BLaER1 (cell line): ENCODE measurements around the gene NAP1L5.

Experiments
- H3K27ac ChIP-seq: shearing (Covaris generic); formaldehyde crosslinking; 2 replicates; pipeline ENCODE4 v1.8.1; 2022
- H3K27me3 ChIP-seq: shearing (Covaris generic); formaldehyde crosslinking; 2 replicates; pipeline ENCODE4 v1.8.1; 2022
- H3K36me3 ChIP-seq: shearing (Covaris generic); formaldehyde crosslinking; 2 replicates; pipeline ENCODE4 v1.8.1; 2022
- H3K4me1 ChIP-seq: shearing (Covaris generic); formaldehyde crosslinking; 2 replicates; pipeline ENCODE4 v1.8.1; 2022
- H3K4me2 ChIP-seq: shearing (Covaris generic); formaldehyde crosslinking; 2 replicates; pipeline ENCODE4 v1.8.1; 2022
- H3K4me3 ChIP-seq: shearing (Covaris generic); formaldehyde crosslinking; 2 replicates; pipeline ENCODE4 v1.8.1; 2022
- H3K9ac ChIP-seq: shearing (Covaris generic); formaldehyde crosslinking; 2 replicates; pipeline ENCODE4 v1.8.1; 2022
- H3K9me3 ChIP-seq: shearing (Covaris generic); formaldehyde crosslinking; 2 replicates; pipeline ENCODE4 v1.8.1; 2022
- H4K20me1 ChIP-seq: shearing (Covaris generic); formaldehyde crosslinking; 2 replicates; pipeline ENCODE4 v1.8.1; 2022
- Cebpa-rat ChIP-seq: shearing (Covaris generic); IDR thresholded peaks from 2 replicates; pipeline ENCODE4 v1.8.1; 2022

NAP1L5 gene

DNA sequence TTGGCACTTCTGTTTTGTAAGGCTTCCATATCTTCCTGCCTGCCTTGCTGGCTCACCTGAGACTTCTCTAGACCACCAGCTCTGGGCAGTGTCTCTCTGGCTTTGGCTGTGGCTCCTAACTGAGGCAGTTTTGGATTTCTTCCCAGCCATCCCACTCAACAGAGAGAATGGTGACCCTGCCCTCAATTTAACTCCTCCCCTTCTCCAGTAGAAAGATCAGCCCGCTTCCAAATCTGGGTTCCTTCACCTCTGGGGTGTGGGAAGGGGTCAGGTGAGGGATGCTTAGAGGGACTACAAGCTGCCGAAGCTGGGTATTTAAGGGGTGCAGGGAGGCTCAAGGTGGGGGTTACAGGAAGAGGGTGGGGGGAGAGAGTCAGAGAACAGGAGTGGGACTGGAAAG is 23.7 kb downstream of the NAP1L5 start:
- H3K27me3 ChIP-seq, result no peaks in the 10 kb centered on the region
- no peak overlapping the region for H3K27ac ChIP-seq
- H3K4me2 ChIP-seq, result no peak overlapping the region
- TF ChIP-seq Cebpa-rat, result no peak
- H3K36me3 ChIP-seq, result peaks cover 21% of the 10 kb centered on the region
- no peaks in the 10 kb centered on the region for H4K20me1 ChIP-seq
- H3K4me1 ChIP-seq, result no peaks in the 10 kb centered on the region
- no peak overlapping the region for H3K4me3 ChIP-seq
- H3K9ac ChIP-seq, result no peak overlapping the region
- no peaks in the 10 kb centered on the region for H3K9me3 ChIP-seq

DNA sequence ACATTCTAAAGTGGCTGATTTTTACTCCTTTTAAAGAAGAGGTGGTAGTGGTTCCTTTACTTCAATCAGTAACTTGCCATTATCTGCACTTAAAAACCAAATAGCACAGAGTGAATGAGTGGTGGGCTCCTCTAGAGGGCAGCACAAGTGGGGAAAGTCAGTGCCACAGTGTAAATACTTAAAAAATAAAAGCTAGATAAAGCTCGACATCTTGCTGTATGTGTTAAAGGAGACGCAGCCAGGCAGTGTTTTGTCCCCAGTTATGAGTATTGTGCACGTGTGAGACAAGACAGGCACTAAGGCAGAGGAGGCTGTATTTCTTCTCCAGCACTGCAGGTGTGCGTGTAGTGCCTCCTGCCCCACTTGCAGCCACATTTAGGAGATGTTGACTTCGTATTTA is 24.6 kb downstream of the NAP1L5 start:
- H4K20me1 ChIP-seq, result no peaks in the 10 kb centered on the region
- H3K4me1 ChIP-seq, result no peaks in the 10 kb centered on the region
- H3K27ac ChIP-seq, result no peak overlapping the region
- H3K9ac ChIP-seq, result no peak overlapping the region
- TF ChIP-seq Cebpa-rat, result no peak
- no peaks in the 10 kb centered on the region for H3K9me3 ChIP-seq
- no peak overlapping the region for H3K4me2 ChIP-seq
- H3K36me3 ChIP-seq, result peaks cover 16% of the 10 kb centered on the region
- H3K27me3 ChIP-seq, result no peaks in the 10 kb centered on the region
- H3K4me3 ChIP-seq, result no peak overlapping the region

DNA sequence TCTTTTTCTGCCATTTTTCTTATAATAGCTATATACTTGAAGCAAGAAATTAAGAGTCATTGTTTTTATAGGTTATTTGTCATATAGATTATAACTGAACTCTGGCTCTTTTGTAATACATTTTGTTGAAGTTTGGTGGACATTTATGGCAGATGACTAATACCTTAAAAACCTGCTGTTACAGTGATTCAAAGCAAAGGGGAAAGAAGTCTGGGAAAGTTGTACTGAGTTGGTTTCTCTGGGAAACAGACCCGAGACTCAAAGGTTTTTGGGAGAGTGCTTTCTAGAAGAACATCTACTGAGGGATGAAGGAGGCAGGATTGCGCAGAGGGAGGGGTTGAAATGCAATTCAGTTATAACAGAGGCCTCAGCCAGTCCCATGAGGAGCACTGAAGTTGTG is 35.9 kb downstream of the NAP1L5 start:
- Histone ChIP-seq H3K4me2 (no peak overlapping the region), H4K20me1 (no peaks in the 10 kb centered on the region), H3K27me3 (no peaks in the 10 kb centered on the region), H3K4me1 (no peaks in the 10 kb centered on the region; the same call in 1 of the 2 replicates), H3K36me3 (peaks cover 30% of the 10 kb centered on the region), H3K9ac (no peak overlapping the region), H3K4me3 (no peak overlapping the region), H3K9me3 (no peaks in the 10 kb centered on the region), H3K27ac (no peak overlapping the region)
- no peak for TF ChIP-seq Cebpa-rat

DNA sequence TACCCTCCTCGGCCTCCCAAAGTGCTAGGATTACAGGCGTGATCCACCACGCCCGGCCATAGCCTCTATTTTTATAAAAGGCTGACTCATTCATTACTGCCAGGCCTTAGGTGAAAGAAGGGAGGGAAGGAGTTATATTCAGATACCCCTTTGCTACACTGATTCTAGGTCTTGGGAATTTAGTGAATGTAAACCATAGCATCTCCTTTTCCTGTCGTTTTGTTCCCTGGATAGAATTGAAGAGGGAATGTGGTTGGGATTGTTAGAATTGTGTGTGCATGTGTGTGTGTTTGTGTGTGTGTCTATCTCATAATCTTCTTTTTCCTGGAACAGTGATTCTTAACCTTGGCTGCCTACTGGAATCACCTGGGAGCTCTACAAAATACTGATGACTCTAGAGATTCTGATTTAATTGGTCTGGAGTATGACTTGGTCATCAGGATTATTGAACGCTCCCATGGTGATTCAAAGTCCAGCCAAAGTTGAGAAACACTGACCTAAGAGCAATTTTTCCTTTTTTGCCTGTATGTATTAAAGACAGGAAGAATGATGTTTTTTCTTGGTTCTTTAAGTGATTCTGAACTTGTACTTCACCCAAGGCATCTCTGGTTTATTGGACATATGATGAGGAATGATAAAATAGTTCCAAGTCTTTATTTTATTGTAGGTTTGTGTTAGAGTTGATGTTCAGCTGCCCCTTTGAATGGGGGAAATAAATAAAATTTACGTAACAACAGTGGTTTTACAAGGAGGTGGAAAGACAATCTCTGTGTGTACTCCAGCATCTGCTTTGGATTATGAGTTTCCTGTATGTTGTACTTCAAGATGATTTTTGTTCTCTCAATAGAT is 37.0 kb downstream of the NAP1L5 start:
- no peak for TF ChIP-seq Cebpa-rat
- Histone ChIP-seq H3K27me3 (no peaks in the 10 kb centered on the region), H3K36me3 (peaks cover 36% of the 10 kb centered on the region), H3K27ac (no peak overlapping the region), H3K4me1 (no peaks in the 10 kb centered on the region; the same call in 1 of the 2 replicates), H3K9me3 (no peaks in the 10 kb centered on the region), H3K4me3 (no peak overlapping the region), H3K4me2 (no peak overlapping the region), H3K9ac (no peak overlapping the region), H4K20me1 (no peaks in the 10 kb centered on the region)

DNA sequence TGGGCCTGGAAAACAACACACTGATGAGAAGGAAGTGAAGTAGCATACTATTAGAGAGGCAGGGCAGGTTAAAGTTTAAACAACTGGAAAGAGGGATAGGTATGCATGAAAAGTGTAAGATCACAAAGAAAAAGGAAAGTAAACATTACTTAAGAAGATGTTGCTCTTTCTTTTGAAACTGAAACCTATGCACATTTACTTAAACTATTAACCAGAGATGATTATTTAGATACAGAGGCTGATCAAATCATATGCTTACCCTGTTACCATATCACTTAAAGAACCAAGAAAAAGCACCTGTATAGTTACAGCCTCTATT is 37.8 kb downstream of the NAP1L5 start:
- H3K4me2 ChIP-seq, result no peak overlapping the region
- no peaks in the 10 kb centered on the region for H4K20me1 ChIP-seq
- no peak overlapping the region for H3K27ac ChIP-seq
- no peaks in the 10 kb centered on the region; the same call in 1 of the 2 replicates for H3K4me1 ChIP-seq
- H3K36me3 ChIP-seq, result peaks cover 38% of the 10 kb centered on the region
- no peaks in the 10 kb centered on the region for H3K9me3 ChIP-seq
- H3K9ac ChIP-seq, result no peak overlapping the region
- TF ChIP-seq Cebpa-rat, result no peak
- no peaks in the 10 kb centered on the region for H3K27me3 ChIP-seq
- H3K4me3 ChIP-seq, result no peak overlapping the region

DNA sequence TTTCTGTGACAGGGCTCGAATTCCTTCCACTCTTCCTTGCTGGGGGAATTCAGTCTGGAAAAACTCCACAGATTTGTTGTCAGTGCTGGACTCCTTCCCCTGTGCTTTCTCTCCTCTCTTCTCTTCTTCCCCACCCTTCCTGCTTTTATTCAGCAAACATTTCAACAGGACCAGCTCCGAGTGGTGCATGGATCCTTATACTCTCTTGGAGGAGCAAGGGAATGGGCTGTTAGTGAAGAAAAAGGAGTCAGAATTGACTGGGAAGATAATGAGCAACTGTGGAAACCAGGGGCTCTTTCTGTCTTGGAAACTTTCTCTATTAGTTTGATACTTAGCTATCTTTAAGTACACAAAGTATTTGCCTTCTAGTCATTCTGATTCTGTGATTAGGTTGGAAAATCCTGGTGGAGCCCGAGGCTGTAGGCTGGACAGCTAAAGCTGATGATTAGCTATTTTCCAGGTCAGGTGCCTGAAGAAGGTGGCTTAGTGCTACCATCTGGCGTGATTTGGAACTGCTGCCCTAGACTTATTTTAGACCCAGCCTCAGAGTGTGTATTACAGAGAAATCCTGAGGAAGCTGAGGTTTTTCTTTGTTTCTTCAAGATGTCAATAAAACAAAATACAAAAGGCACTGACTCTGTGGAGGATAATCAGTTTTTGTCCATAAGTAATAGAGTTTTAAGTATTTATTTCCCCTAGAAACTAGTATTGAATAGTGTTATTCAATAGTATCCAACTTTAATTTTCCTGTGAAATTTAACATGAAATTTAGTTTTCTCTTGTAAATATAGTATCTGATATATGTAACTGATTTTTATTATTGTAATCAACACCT is 38.4 kb downstream of the NAP1L5 start:
- peaks cover 37% of the 10 kb centered on the region for H3K36me3 ChIP-seq
- no peak overlapping the region for H3K27ac ChIP-seq
- no peaks in the 10 kb centered on the region for H3K27me3 ChIP-seq
- no peaks in the 10 kb centered on the region; the same call in 1 of the 2 replicates for H3K4me1 ChIP-seq
- no peaks in the 10 kb centered on the region for H3K9me3 ChIP-seq
- H3K4me3 ChIP-seq, result no peak overlapping the region
- TF ChIP-seq Cebpa-rat, result no peak
- no peak overlapping the region for H3K9ac ChIP-seq
- H3K4me2 ChIP-seq, result no peak overlapping the region
- no peaks in the 10 kb centered on the region for H4K20me1 ChIP-seq

DNA sequence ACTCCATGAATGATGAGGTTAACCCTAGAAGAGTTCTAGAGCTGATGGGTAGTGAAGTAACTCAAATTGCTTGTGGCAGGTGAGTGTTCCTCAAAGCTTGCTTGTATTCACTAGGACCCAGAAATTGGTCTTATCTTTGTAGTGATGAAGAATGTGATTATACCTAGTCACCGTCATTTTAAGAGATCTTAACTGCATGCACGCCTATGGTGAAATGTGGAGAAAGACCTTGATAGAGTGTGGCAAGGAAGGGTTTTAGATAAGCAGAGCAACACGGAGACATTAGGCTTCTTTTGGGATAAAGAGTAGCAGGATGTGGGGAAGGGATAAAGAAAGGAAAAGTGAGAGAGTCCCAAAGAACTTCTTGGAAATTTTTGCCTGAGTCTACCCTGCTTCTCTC is 42.4 kb downstream of the NAP1L5 start:
- no peaks in the 10 kb centered on the region for H3K27me3 ChIP-seq

DNA sequence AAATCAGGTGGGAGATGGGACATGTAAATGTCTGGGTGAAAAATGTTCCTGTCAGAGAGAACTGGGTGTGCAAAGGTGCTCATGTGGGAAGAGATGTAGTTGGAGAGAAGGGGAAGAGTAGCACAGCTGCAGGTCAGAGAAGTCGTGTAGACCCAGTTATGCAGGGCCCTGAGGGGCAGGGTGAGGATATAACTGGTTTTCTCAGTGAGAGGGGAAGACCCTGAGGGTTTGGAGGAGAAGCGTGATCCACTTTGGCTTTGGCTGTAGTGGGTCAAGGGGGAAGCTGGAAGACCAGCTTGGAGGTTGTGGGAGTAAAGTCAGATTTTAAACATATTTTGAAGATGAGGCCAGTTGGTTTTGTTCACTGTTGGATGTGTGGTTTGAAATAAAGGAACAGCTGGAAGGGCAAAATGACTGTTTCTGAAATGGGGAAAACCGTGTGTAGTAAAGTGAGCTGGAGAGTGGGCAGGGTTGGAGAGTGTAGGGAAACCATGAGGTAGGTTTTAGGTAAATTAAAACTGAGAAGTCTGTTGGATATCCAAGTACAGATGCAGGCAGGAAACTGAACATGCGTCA is 44.2 kb downstream of the NAP1L5 start:
- Histone ChIP-seq H3K27me3 (no peaks in the 10 kb centered on the region), H4K20me1 (peaks cover 3% of the 10 kb centered on the region; the same call in 1 of the 2 replicates), H3K36me3 (peaks cover 27% of the 10 kb centered on the region), H3K9ac (no peak overlapping the region), H3K4me3 (no peak overlapping the region), H3K4me1 (no peaks in the 10 kb centered on the region; the same call in 1 of the 2 replicates), H3K9me3 (no peaks in the 10 kb centered on the region), H3K27ac (no peak overlapping the region), H3K4me2 (no peak overlapping the region)
- TF ChIP-seq Cebpa-rat, result no peak

More for the DNA sequence above, 42.4 kb downstream of the NAP1L5 start:
- Histone ChIP-seq H3K36me3 (peaks cover 30% of the 10 kb centered on the region), H3K4me1 (no peaks in the 10 kb centered on the region; the same call in 1 of the 2 replicates), H4K20me1 (no peaks in the 10 kb centered on the region), H3K27ac (no peak overlapping the region), H3K4me2 (no peak overlapping the region), H3K9ac (no peak overlapping the region), H3K9me3 (no peaks in the 10 kb centered on the region), H3K4me3 (no peak overlapping the region)
- TF ChIP-seq Cebpa-rat, result no peak

DNA sequence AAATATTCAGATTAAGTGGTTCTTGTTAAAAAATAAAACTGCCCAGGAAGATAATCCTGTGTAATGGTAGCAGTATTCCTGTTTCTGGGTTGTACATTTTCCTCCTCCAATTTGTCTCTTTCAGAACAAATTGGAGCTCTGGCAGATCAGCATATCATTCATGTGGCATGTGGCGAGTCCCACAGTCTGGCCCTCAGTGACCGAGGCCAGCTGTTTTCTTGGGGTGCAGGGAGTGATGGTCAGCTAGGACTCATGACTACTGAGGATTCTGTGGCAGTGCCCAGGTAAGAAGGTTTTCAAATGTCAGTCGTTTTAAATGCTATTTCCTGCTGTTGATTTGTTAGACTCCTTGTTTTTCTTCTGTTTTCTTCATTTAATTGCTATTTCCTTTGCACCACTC is 47.9 kb downstream of the NAP1L5 start:
- Histone ChIP-seq H3K9me3 (no peaks in the 10 kb centered on the region), H3K4me3 (no peak overlapping the region), H3K4me2 (no peak overlapping the region), H3K4me1 (no peaks in the 10 kb centered on the region), H3K36me3 (peaks cover 8% of the 10 kb centered on the region; the same call in 1 of the 2 replicates), H3K27ac (no peak overlapping the region), H3K27me3 (no peaks in the 10 kb centered on the region), H3K9ac (no peak overlapping the region), H4K20me1 (peaks cover 20% of the 10 kb centered on the region; the same call in 1 of the 2 replicates)
- TF ChIP-seq Cebpa-rat, result no peak
